Activated B cell treated with CpG ODN at 0.5 μM for 24 hours (primary cell): Measurements from ENCODE around the gene ASTN2. TPM values are rescaled to one million over a fixed set of nuclear protein-coding genes. Genes with fewer than 3 reads are reported as not detected.
"Not testable (repeated sequence)": the region's sequence is repeated elsewhere in the genome, so short reads cannot be mapped to it uniquely, and the experiment has no call there.

Experiments
- ATAC-seq: fragments of 200-7000 bp; cut with Tn5 transposase; one replicate; pipeline ENCODE4 v1.10.0; 2021; ENCODE audit warnings: low read depth, mild to moderate bottlenecking, moderate library complexity
- CTCF ChIA-PET: fragments of 350-600 bp; sonication (Branson Sonifier 250); formaldehyde crosslinking; loops from one replicate; lab custom pipeline; 2021; ENCODE audit warnings: antibody characterized with exemption; lab: Charles Lee
- POLR2A ChIA-PET: fragments of 350-600 bp; sonication (Branson Sonifier 250); formaldehyde crosslinking; loops from one replicate; lab custom pipeline; 2021; ENCODE audit warnings: antibody characterized with exemption; lab: Charles Lee
- DNase-seq: peaks from one replicate; pipeline ENCODE4 v3.0.0; 2022
- H3K27ac Mint-ChIP-seq: one replicate; pipeline ENCODE4 v1.8.0; 2020; ENCODE audit warnings: mixed read lengths
- H3K27me3 Mint-ChIP-seq: one replicate; pipeline ENCODE4 v1.8.0; 2021; ENCODE audit warnings: mixed read lengths
- H3K36me3 Mint-ChIP-seq: one replicate; pipeline ENCODE4 v1.8.0; 2021; ENCODE audit warnings: low read depth, mixed read lengths
- H3K4me1 Mint-ChIP-seq: one replicate; pipeline ENCODE4 v1.8.0; 2021; ENCODE audit warnings: mixed read lengths
- H3K4me3 Mint-ChIP-seq: one replicate; pipeline ENCODE4 v1.8.0; 2020; ENCODE audit warnings: mild to moderate bottlenecking, mixed read lengths
- H3K9me3 Mint-ChIP-seq: one replicate; pipeline ENCODE4 v1.8.0; 2020; ENCODE audit warnings: mixed read lengths
- intact Hi-C: fragments of 100-400 bp; cut with micrococcal nuclease; formaldehyde crosslinking; loops from one replicate; pipeline ENCODE4 v1.15.1; 2024
- total RNA-seq: library from RNA; stranded (reverse); gene quantifications from 2 replicates; pipeline ENCODE4 v1.2.3, GENCODE V29; 2022
- TF ChIP-seq, protein P1 (sequence below): fragments of 200-600 bp; IDR thresholded peaks from one replicate; pipeline ENCODE4 v1.8.0; 2022; ENCODE audit warnings: antibody characterized with exemption, mild to moderate bottlenecking

The ASTN2 gene
- total RNA-seq, 1 donor from 2014 or later: 2.3 TPM

DNA sequence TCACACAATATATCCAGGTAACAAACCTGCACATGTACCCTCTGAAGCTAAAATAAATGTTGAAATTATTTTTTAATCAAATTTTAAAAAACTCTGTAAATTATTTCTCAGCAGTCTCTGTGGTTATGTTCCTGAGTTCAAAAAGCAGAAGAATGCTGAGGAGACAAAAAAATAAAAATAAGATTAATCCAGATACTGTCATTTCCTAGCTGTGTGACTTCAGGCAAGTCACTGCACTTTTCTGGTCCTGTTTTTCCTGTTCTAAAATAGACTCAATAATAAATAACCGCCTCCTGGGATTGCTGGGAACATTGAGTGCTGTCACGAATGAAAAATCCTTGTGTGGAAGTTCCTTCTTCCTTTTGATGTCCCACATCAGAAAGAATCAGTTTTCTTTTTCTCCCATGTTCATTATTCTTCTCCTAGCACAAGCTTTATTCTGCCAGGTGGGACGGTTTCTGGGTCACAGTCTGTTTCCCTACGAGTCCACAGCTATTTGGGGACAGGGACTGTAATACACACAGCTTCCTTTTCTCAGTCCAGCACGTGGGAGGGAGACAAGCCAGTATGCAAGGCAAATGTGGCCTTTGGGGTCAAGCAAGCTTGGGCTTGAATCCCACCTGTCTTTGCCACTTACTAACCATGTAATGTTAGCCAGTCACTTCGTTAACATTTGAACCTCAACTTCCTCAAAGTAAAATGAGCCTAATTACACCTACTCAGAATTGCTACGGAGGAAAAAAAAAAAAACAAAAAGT lies 570.8 kb downstream of the ASTN2 start:
- DNase-seq (no peak), ATAC-seq (no peak)
- H3K4me3 Mint-ChIP-seq: no peak overlapping the region
- no peaks in the 10 kb centered on the region for H3K4me1 Mint-ChIP-seq
- H3K27me3 Mint-ChIP-seq: no peaks in the 10 kb centered on the region
- TF ChIP-seq, protein P1, sequence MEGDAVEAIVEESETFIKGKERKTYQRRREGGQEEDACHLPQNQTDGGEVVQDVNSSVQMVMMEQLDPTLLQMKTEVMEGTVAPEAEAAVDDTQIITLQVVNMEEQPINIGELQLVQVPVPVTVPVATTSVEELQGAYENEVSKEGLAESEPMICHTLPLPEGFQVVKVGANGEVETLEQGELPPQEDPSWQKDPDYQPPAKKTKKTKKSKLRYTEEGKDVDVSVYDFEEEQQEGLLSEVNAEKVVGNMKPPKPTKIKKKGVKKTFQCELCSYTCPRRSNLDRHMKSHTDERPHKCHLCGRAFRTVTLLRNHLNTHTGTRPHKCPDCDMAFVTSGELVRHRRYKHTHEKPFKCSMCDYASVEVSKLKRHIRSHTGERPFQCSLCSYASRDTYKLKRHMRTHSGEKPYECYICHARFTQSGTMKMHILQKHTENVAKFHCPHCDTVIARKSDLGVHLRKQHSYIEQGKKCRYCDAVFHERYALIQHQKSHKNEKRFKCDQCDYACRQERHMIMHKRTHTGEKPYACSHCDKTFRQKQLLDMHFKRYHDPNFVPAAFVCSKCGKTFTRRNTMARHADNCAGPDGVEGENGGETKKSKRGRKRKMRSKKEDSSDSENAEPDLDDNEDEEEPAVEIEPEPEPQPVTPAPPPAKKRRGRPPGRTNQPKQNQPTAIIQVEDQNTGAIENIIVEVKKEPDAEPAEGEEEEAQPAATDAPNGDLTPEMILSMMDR: no peak
- H3K27ac Mint-ChIP-seq: no peak overlapping the region
- no peaks in the 10 kb centered on the region for H3K36me3 Mint-ChIP-seq
- ChIA-PET POLR2A (no interaction called here), CTCF (no interaction called here)
- H3K9me3 Mint-ChIP-seq: no peaks in the 10 kb centered on the region
- intact Hi-C loops: no loop called here

DNA sequence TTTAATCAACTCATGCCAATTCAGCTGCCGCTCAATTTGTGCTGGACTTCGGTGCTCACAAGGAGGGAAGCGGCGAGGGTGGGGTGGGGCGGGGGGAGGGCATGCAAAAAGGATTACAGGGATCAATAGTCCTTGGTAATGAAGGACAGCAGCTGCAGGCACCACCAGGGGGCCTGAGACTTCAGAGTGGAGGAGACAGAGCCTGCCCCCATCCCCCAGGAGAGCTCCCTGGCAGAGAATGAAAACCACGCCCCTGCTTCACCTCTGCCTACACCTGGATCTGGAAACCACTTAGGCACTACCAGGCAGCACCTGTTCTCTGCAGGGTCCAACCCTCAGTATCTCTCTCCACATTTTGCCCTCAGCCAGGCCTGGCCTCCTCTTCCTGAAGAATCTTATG lies 572.2 kb downstream of the ASTN2 start:
- ChIA-PET CTCF (no interaction called here), POLR2A (no interaction called here)
- ATAC-seq (no peak), DNase-seq (no peak)
- Mint-ChIP-seq H3K4me3 (no peak overlapping the region), H3K4me1 (no peaks in the 10 kb centered on the region), H3K27me3 (no peaks in the 10 kb centered on the region), H3K9me3 (no peaks in the 10 kb centered on the region), H3K27ac (no peak overlapping the region), H3K36me3 (no peaks in the 10 kb centered on the region)
- intact Hi-C loops: no loop called here
- TF ChIP-seq, protein P1: no peak

DNA sequence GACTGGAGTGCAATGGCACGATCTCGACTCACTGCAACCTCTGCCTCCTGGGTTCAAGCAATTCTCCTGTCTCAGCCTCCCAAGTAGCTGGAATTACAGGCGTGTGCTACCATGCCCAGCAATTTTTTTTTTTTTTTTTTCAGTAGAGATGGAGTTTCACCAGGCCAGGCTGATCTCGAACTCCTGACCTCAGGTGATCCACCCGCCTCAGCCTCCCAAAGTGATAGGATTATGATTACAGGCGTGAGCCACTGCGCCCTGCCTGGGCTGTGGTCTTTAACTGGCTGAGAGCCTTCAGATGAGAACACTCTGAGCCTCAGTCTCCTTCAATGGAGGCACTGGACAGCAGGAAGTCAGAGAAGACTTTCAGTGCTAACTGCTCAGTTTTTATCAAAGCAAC lies 576.4 kb downstream of the ASTN2 start:
- ATAC-seq, H3K4me1 Mint-ChIP-seq, H3K9me3 Mint-ChIP-seq, H3K27ac Mint-ChIP-seq, POLR2A ChIA-PET, intact Hi-C loops, DNase-seq, H3K4me3 Mint-ChIP-seq, CTCF ChIA-PET, H3K36me3 Mint-ChIP-seq, H3K27me3 Mint-ChIP-seq: not testable (repeated sequence)

DNA sequence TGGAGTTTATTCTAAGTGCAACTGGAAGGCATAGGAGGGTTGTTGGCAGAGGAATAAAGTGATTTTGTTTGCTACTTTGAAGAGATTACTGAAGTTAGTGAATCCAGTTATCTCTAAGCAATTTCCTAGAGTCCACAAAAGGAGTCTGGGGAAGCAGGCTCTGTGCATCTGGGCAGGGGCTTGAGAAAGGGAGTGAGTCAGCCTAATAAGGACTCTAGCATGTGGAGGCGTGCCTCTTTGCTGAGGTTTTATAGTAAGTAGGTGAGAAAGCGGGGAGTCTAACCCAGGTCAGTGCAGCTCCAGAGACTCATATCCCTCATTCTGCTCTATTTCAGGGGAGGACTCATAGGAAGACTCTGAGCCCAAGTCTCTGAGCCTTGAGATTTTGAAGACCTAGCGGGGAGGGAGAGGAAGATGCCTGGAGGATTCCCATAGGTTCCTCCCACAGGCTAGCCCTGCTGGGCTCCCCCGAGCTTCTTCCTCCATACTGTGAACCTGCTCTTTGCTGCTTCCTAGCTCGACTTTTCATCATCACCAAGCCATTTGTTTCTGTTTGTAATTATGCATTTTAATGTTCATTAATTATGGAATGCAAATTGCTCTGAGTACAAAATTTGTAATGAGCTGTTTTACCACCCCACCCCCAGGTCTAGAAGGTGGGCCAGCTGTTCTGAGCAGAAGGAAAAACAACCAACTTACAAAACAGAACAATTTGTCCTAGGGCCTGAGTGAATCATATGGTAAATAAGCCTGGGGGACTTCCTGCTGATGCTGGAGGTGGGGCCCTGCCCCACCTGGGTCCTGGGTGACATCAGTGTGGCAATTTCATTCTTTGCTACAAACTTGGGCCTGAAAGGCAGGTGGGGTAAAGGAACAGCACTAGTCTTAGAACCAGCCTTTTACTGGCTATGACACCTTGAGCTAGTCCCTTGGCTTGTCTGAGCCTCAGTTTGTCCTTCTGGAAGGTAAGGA lies 577.6 kb downstream of the ASTN2 start:
- H3K4me1 Mint-ChIP-seq: no peaks in the 10 kb centered on the region
- DNase-seq (no peak), ATAC-seq (no peak)
- no peak overlapping the region for H3K27ac Mint-ChIP-seq
- TF ChIP-seq, protein P1: no peak
- ChIA-PET POLR2A (no interaction called here), CTCF (no interaction called here)
- intact Hi-C loops: no loop called here
- H3K4me3 Mint-ChIP-seq: no peak overlapping the region
- H3K9me3 Mint-ChIP-seq: no peaks in the 10 kb centered on the region
- no peaks in the 10 kb centered on the region for H3K36me3 Mint-ChIP-seq
- H3K27me3 Mint-ChIP-seq: no peaks in the 10 kb centered on the region

DNA sequence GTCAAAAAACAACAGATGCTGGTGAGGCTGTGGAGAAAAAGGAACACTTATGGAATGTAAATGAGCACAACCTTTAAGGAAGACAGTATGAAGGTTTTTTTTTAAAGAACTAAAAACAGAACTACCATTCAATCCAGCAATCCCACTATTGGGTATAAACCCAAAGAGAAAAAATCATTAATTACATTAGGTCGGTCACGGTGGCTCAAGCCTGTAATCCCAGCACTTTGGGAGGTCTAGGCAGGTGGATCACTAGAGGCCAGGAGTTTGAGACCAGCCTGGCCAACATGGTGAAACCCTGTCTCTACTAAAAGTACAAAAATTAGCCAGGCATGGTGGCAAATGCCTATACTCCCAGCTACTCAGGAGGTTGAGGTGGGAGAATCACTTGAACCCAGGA lies 584.5 kb downstream of the ASTN2 start:
- POLR2A ChIA-PET, ATAC-seq, CTCF ChIA-PET, H3K9me3 Mint-ChIP-seq, intact Hi-C loops, H3K4me1 Mint-ChIP-seq, H3K4me3 Mint-ChIP-seq, H3K27me3 Mint-ChIP-seq, DNase-seq, H3K27ac Mint-ChIP-seq, H3K36me3 Mint-ChIP-seq: not testable (repeated sequence)
